Measurements from ENCODE around the gene KCTD21.

The KCTD21 gene

DNA sequence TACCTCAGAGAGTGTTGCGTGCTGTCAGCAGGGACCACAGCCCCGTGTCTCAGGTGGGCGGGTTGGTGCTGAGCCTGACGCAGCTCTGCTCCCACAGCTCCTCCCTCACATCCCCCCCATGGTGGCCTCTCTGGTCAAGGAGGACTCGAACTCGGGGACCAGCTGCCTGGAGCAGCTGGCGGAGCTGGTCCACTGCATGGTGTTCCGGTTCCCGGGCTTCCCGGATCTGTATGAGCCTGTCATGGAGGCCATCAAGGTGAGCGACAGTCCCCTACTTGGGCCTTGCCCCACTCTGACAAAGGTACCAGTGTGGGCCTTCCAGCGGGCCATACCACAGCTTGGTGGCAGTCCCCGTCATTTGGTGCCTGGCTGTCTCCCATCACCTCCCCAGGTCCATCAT, 12.1 kb upstream of the KCTD21 start:
- DNase-seq (ENCODE audit: low read depth): no peak

DNA sequence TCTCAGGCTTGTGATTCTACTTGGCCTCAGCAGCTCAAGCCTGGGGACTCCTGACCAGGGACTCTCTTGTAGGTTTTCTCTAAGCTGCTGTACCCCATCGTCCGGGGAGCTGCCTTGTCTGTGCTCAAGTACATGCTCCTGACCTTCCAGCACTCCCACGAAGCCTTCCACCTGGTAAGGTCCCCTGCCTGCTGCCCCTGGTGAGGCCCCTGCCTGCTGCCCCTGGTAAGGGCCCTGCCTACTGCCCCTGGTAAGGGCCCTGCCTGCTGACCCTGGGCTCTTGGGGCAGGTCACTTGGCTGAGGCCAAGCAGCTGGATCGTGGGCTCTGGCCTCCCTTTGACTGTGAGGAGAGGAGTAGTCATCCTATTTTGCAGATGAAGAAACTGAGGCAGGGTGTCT, 11.6 kb upstream of the KCTD21 start:
- no peak for DNase-seq (ENCODE audit: low read depth)

DNA sequence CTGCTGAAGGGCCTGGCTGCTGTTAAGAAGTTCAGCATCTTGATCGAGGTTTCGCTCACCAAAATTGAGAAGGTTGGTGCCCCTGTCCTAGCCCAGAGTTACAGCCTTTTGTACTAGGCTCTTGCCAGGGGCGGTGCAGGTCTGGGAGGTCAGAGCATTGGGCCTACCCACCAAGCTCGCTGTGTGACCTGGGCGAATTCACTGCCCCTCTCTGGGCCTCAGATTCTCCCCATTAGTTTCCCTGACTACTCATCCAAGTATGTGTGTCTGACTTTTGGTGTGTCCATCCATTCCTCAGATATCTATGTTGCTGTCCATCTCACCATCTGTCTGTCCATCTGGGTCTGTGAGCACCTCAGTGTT, 11.2 kb upstream of the KCTD21 start:
- no peak for DNase-seq (ENCODE audit: low read depth)

DNA sequence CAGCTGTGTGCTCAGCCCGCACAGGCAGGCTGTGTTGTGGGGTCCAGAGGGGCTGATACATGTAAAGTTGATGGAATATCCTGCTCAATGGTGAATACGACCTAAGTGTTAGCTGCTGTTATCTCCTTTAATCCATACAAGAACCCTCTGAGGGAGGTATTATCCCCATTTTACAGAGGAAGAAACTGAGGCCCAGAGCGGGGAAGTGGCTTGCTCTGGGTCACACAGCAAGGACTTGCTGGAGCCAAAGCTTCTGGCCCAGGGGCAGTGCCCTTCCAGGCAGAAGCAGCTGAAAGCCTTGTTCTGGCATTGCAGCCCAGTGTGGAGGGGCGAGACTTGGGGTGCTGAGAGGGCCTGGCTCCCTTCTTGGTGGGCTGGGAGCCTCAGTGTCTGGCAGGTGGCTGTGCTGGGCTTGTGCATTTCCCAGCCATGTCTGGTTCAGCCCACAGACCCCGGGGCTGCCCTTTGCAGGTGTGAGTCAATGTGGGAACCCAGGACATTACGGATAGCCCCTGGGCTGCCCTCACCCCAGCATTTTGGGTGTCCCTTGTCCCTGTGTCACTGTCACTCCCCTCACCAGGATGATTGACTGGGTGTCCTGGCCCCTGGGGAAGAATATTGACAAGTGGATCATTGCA, 10.7 kb upstream of the KCTD21 start:
- DNase-seq (ENCODE audit: low read depth): no peak

DNA sequence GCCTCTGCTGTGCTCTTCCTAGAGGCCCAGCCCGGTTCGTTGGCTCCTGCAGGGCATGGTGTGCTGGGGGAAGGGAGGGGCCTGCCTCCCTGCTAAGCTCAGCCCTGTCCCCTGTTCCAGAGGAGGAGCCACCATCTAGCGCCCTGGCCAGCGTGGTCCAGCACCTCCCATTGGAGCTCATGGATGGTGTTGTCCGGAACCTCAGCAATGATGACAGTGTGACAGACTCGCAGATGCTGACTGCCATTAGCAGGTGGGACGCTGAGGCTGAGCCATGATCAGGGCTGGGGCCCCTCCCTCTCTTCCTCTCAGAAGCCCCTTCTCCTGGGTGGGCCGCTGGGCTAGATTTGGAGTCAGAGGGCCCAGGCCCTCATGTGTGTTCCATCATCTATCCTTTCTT, 9.4 kb upstream of the KCTD21 start:
- no peak for DNase-seq (ENCODE audit: low read depth)

DNA sequence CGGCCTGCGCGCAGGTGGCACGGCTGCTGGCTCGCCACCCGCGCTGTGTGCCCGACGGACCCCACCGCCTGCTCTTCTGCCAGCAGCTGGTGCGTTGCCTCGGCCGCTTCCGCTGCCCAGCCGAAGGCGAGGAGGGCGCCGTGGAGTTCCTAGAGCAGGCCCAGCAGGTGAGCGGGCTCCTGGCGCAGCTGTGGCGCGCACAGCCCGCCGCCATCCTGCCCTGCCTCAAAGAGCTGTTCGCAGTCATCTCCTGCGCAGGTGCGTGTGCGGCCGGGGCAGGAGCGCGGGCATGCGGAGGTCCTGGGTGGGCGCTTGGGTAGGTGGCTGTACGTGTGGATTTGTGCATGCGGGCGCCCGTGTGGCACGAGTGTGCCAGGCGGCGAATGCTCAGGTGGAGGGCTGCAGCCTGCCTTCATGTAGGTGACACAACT, 8.2 kb upstream of the KCTD21 start:
- DNase-seq (ENCODE audit: low read depth): no peak

DNA sequence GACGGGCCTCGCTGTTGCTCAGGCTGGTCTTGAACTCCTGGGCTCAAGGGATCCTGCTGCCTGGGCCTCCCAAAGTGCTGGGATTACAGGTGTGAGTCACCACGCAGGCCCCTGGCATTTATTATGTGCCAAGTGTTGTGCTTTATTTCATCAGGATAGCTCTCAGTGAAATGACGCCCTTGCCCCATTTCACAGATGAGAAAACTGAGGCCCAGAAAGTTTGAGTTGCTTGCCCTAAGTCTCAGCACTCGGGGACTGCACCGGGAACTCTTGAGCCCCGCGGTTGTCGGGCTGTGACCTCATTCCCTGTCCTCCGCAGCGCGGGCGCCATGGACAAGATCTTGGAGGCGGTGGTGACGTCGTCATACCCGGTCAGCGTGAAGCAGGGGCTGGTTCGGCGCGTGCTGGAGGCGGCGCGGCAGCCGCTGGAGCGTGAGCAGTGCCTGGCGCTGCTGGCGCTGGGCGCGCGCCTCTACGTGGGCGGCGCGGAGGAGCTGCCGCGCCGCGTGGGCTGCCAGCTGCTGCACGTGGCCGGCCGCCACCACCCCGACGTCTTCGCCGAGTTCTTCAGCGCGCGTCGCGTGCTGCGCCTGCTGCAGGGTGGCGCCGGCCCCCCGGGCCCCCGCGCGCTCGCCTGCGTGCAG, 7.6 kb upstream of the KCTD21 start:
- no peak for DNase-seq (ENCODE audit: low read depth)

DNA sequence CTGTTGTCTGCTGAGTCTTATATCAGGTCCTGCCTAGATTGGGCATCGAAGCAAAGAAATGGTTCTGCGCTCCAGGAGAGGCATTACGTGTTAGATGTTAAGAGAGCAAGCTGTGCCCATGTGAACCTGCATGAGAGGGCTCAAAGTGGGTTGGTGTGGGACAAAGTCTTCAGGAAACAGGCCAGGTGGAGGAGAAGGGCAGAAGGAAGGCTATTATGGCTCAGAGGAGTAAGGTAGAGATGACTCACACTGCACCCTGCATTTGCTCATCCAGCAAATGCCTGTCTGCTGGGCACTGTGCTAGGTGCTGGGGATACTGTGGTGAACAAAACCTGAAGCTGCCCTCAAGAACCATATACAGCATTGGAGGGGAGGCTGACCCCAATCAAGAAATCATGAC, 6.1 kb upstream of the KCTD21 start:
- no peak for DNase-seq (ENCODE audit: low read depth)

DNA sequence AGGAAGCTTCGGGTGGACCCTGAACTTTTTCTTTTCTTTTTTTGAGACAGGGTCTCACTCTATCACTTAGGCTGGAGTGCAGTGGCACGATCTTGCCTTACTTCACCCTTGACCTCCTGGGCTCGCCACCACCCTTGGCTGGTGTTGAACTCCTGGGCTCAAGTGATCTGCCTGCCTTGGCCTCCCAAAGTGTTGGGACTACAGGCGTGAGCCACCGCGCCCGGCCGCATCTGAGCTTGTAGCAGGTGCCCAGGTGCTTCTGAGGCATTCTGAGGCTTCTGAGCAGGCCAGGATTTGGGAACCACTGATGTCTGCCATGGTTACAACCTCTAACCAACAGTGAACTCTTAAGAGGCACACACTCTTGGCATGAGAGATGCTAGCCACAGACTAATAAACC, 5.4 kb upstream of the KCTD21 start:
- DNase-seq (ENCODE audit: low read depth): no peak

DNA sequence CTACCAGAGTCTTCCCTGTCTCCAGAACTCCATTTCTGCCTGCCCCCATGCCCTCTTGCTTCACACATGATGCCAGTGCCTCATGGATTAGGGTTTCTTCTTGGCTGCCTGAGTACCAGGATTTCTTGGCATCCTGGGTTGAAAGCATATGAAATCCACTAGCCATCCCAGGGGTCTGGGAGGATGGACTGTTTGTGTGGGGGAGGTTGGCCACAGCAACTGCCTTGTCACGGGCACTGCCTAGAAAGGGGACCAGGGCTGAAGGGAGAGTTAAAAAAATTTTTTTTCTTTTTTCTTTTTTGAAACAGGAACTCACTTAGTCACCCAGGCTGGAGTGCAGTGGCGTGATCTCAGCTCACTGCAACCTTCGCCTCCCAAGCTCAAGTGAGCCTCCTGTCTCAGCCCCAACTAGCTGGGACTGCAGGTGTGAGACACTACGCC, 4.5 kb upstream of the KCTD21 start:
- no peak for DNase-seq (ENCODE audit: low read depth)

DNA sequence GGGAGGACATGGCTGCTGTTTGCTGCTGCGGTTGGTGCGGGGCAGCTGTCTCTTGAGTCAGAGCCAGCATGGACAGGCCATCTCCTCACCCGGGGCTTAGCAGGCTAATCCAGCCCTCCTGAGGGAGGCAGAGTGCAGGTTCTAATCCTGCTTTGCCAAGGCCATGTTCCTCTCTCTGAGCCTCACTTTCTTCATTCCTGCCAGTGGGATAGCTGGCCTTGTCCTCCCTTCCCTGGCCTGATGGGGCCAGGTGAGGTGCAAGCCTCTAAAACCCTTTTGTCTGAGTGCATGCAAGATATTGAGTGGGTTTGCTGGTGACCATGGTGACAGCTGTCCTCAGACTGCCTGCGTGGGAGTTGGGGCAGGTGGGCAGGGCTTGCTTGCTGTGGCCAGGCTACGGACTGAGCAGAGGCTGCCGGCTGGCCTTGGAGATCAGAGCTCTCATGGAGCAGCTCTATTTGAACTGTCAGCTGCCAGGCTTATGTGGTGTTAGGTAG, 3.8 kb upstream of the KCTD21 start:
- no peak for DNase-seq (ENCODE audit: low read depth)

DNA sequence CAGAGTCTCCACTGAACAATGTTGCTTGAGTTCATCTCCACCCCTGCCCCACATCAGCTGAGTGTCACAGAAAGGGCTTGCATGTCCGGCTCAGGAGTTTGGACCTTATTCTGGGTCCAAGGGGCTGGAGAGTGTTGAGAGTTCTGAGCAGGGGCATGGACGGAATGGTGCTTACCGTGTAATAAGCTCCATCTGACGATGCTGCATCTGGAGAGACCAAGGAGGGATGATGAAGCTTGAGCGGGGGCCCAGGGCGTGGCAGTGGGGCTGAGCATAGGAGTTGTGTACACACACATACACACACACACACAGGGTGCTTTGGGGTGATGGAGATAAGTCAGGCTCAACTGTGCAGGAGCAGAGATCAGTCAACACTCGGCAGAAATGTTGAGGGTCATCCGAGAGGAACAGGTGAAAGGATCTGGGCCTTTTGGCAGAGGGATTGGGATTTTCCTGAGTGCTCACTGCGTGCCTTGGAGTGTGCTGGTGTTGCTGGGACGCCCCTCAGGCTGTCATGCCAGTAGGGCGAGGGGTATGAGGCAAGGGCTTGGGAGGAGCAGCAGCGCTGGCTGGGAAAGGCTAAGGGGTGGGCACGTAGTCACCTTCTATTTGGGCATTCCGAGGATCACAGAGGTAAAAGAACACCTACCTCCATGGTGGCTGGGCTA, 2.6 kb upstream of the KCTD21 start:
- DNase-seq (ENCODE audit: low read depth): no peak

DNA sequence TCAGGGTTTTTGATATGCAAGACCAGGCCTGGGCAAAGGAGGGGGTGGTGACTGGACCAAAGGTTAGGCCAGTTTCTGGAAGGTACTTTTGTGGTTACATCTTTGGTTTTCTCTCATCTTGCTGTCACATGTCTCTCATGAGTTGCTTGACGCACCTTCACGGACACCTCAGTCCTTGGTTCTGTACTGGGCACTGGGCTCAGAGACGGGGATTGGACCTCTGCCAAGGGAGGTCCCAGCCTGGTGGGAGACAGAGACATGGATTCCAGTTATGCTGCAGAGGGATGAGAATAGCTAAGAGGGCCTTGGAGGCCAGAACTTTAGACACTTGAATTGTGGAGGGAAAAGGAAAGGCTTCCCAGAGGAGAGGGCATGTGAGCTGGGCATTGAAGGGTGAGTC, 1.9 kb upstream of the KCTD21 start:
- no peak for DNase-seq (ENCODE audit: low read depth)

DNA sequence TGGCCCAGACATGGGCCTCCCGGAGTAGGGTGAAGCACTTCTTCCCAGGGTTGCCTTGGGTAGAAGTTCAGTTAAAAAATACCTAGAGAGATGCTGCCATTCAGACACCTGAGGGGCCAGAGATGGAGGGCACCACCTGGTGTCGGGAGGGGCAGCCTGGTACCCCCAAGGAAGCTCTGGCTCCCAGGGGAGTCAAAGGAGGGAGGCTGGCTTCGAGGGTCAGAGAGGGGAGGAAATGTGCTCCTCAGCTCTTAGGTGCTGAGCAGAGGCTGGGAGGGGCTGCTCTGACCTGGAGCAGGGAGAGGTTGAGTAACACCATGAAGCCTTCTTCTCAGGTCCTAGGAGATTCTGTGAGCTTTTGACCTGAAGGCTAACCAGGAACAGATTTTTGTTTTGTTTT, 1.4 kb upstream of the KCTD21 start:
- no peak for DNase-seq (ENCODE audit: low read depth)

DNA sequence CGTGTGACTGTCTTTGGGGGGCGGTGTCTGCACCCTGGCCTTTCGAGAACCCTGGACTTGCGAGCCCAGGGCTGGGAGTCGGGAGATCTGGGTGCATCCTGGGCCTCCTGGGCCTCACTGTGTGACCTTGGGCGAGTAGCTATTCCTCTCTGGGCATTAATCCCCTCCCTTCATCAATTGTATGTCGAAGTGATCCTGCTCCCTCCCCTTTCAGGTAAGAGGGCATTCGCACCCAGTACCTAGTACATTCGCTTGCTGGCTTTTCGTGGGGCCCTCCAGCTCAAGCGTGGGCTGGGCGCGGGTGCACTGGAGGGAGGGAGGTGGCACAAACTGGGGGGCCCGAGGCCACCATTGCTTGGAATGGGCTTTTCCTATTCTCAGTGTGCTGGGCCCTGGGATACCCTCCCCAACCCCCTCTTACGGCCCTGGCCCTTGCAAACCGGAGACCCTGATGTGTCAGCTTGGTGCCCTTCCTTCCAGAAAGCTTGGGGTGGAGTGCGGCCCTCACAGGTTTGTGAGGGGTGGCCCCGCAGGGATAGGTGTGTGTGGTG, 823 bp upstream of the KCTD21 start:
- DNase-seq (ENCODE audit: low read depth): no peak

DNA sequence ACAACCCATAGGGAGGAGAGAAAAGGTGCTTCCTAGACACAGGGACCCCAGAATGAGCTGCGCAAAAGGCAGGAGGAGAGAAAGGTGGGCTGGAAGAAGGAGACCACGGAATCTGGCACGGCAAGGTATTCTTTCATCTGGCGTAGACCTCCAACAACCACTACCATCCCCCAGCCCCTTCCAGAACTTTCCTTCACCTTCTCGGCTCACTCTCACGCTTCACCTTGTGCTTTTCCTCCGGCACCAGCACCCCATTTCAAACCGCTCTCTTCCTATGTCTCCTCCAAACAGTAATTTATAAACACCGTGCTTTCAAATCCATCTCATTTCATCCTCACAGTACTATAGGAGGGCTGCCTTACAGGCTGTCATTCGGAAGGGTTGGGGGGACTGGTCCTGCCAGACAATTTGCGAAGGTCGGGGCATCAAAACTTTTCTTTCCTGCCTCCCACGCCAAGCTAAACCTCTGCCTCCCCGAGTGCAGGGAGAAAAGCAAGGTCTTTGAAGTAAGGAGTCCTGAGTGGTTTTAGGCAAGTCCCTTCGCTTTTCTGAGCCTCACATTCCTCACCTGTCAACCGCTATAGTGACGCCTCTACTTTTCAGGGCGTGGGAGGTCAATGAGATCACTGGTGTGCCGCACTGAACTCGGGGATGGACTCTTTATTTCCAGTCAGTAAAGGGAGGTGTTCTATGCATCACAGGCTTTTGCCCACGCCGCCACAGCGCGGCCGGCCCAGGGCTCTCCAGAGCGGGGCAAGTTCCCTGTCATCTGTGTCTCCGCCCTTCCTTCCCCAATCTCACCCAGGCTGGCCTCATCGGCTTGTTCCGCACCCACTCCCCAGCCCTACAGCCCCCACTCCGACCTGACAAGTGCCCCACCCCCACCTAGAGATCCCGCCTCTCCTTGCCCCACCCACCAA, 800 bp downstream of the KCTD21 start:
- peak; percentile 68 for DNase-seq (ENCODE audit: low read depth)

DNA sequence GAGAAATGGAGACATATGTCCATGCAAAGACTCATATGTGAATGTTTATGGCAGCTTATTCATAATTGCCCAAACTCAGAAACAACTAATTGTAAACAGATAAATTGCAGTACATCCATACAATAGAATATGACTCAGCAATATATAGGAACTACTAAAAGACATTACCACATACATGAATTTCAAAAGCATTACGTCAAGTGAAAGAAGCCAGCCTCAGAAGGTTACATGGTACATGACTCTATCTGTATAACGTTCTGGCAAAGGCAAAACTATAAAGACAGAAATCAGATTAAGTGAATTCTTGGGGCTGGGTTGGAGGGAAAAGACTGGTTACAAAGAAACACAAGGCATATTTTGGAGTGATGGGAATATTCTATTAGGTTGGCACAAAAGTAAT, 7.2 kb downstream of the KCTD21 start:
- no peak for DNase-seq (ENCODE audit: low read depth)

DNA sequence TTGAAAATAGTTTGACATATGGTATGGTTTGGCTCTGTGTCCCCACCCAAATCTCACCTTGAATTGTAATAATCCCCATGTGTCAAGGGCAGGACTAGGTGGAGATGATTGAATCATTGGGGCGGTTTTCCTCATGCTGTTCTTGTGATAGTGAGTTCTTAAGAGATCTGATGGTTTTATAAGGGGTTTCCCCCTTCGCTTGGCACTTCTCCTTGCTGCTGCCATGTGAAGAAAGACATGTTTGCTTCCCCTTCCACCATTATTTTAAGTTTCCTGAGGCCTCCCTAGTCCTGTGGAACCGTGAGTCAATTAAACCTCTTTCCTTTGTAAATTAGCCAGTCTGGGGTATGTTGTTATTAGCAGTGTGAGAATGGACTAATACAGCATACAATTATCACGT, 7.7 kb downstream of the KCTD21 start:
- no peak for DNase-seq (ENCODE audit: low read depth)

DNA sequence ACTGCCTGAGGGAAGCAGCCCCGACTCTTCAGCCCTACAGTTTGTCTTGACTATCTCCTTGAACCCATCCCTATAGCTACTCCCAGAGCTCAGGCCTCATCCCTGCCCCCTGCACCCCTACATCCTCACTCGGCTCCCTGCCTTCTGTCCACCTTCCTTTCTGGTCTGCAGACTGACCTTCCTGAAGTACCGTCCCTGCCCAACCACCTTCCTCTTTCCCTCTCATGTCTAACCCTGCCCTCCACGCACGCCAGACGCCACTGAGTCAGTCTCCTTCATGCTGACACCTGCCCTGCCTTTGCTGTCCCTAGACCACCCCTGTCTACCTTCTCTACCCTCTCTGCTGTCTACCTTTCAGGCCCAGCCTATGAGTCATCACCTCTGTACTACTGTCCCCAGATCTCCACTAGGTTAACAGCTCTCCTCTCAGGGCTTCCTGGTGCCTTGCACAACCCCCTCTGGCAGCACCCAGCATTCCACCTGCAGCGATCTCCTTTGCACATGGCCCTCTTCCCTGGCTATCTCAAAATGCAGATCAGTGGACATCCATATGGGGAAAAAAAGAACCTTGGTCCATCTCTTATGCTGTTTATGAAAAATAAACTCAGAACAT, 8.9 kb downstream of the KCTD21 start:
- DNase-seq (ENCODE audit: low read depth): no peak

DNA sequence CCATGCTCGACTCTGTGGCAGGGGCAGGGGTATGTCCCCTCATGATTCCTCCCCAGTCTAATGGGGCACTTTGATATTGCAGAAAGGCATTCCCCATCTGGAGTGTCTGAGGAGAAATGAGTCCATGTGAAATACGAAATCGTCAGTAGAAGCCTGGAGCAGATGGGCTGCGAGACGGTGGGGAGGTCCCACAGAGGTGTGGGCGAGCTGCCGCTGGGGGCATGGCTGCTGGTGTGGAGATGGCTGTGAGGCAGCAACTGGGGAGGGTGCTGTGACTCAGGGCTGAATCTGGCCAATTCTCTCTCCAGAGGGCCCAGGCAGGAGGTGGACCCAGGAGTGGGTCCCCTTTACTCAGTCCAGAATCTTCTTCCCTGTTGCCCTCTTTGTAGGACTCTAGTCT, 11.2 kb downstream of the KCTD21 start:
- no peak for DNase-seq (ENCODE audit: low read depth)

DNA sequence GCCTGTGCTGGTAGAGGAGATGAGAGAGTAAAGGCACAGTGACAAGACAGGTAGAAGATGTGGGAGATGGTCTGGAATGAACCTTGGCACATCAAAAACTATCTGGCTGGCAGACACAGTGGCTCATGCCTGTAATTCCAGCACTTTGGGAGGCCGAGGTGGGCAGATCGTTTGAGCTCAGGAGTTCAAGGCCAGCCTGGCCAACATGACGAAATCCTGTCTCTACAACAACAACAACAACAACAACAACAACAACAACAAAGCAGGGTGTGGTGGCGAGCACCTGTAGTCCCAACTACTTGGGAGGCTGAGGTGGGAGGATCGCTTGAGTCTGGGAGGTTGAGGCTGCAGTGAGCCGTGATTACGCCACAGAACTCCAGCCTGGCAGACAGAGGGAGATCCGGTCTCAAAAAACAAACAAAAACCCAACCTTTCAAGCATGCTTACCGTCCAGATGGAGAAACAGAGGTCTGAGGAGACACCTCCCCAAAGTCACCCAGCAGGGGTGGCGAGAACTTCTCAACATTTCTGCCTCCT, 11.8 kb downstream of the KCTD21 start:
- DNase-seq (ENCODE audit: low read depth): no peak
